ENCODE data around the gene CADPS2.

The CADPS2 gene

GRCh38 chr7:122354656-122355055, 531.6 kb downstream of the CADPS2 start:
- Histone ChIP-seq H3K36me3 (ENCODE audit: control insufficient read depth, insufficient read depth, low read length) (no peaks in the 10 kb centered on the region), H3K4me3 (ENCODE audit: insufficient read depth, low read depth, low read length) (no peak overlapping the region), H3K27me3 (ENCODE audit: control insufficient read depth, insufficient read depth, low read length, poor library complexity, severe bottlenecking) (no peaks in the 10 kb centered on the region), H3K27ac (ENCODE audit: insufficient read depth, low read depth, low read length, poor library complexity, severe bottlenecking) (no peak overlapping the region), H3K4me1 (ENCODE audit: control insufficient read depth, insufficient read depth, low read length) (no peaks in the 10 kb centered on the region), H3K9me3 (ENCODE audit: control insufficient read depth, low read length) (no peaks in the 10 kb centered on the region)
- WGBS, 2 experiments, result 96% methylated on average over 2 of the region's 2 CpGs

- no peaks in the 10 kb centered on the region for H3K9me3 ChIP-seq (ENCODE audit: control insufficient read depth, low read length)
- 71 to 83% methylated on average over 3 of the region's 3 CpGs for WGBS, 2 experiments
- H3K4me3 ChIP-seq (ENCODE audit: insufficient read depth, low read depth, low read length), result no peak overlapping the region
- H3K36me3 ChIP-seq (ENCODE audit: control insufficient read depth, insufficient read depth, low read length), result no peaks in the 10 kb centered on the region
- H3K27me3 ChIP-seq (ENCODE audit: control insufficient read depth, insufficient read depth, low read length, poor library complexity, severe bottlenecking), result no peaks in the 10 kb centered on the region
- H3K27ac ChIP-seq (ENCODE audit: insufficient read depth, low read depth, low read length, poor library complexity, severe bottlenecking), result no peak overlapping the region
- no peaks in the 10 kb centered on the region for H3K4me1 ChIP-seq (ENCODE audit: control insufficient read depth, insufficient read depth, low read length)
Measured at GRCh38 chr7:122352454-122352853, 533.8 kb downstream of the CADPS2 start.

GRCh38 chr7:122350701-122351100, 535.6 kb downstream of the CADPS2 start:
- Histone ChIP-seq H3K4me1 (ENCODE audit: control insufficient read depth, insufficient read depth, low read length) (no peaks in the 10 kb centered on the region), H3K4me3 (ENCODE audit: insufficient read depth, low read depth, low read length) (no peak overlapping the region), H3K36me3 (ENCODE audit: control insufficient read depth, insufficient read depth, low read length) (no peaks in the 10 kb centered on the region), H3K27ac (ENCODE audit: insufficient read depth, low read depth, low read length, poor library complexity, severe bottlenecking) (no peak overlapping the region), H3K9me3 (ENCODE audit: control insufficient read depth, low read length) (no peaks in the 10 kb centered on the region), H3K27me3 (ENCODE audit: control insufficient read depth, insufficient read depth, low read length, poor library complexity, severe bottlenecking) (no peaks in the 10 kb centered on the region)
- WGBS, 2 experiments, result 82 to 100% methylated on average over 2 to 3 of the region's 3 CpGs

- 70 to 86% methylated on average over 1 of the region's 1 CpG for WGBS, 2 experiments
- H3K27me3 ChIP-seq (ENCODE audit: control insufficient read depth, insufficient read depth, low read length, poor library complexity, severe bottlenecking), result no peaks in the 10 kb centered on the region
- H3K4me1 ChIP-seq (ENCODE audit: control insufficient read depth, insufficient read depth, low read length), result no peaks in the 10 kb centered on the region
- H3K9me3 ChIP-seq (ENCODE audit: control insufficient read depth, low read length), result no peaks in the 10 kb centered on the region
- no peaks in the 10 kb centered on the region for H3K36me3 ChIP-seq (ENCODE audit: control insufficient read depth, insufficient read depth, low read length)
- no peak overlapping the region for H3K4me3 ChIP-seq (ENCODE audit: insufficient read depth, low read depth, low read length)
- H3K27ac ChIP-seq (ENCODE audit: insufficient read depth, low read depth, low read length, poor library complexity, severe bottlenecking), result no peak overlapping the region
Measured at GRCh38 chr7:122344303-122344620, 542.0 kb downstream of the CADPS2 start.

- no peak overlapping the region for H3K27ac ChIP-seq (ENCODE audit: insufficient read depth, low read depth, low read length, poor library complexity, severe bottlenecking)
- no peaks in the 10 kb centered on the region for H3K9me3 ChIP-seq (ENCODE audit: control insufficient read depth, low read length)
- no peaks in the 10 kb centered on the region for H3K4me1 ChIP-seq (ENCODE audit: control insufficient read depth, insufficient read depth, low read length)
- no peaks in the 10 kb centered on the region for H3K27me3 ChIP-seq (ENCODE audit: control insufficient read depth, insufficient read depth, low read length, poor library complexity, severe bottlenecking)
- WGBS, 2 experiments, result 72 to 79% methylated on average over 7 of the region's 7 CpGs
- H3K4me3 ChIP-seq (ENCODE audit: insufficient read depth, low read depth, low read length), result no peak overlapping the region
- H3K36me3 ChIP-seq (ENCODE audit: control insufficient read depth, insufficient read depth, low read length), result no peaks in the 10 kb centered on the region
Measured at GRCh38 chr7:122343601-122344302, 542.5 kb downstream of the CADPS2 start.

- H3K36me3 ChIP-seq (ENCODE audit: control insufficient read depth, insufficient read depth, low read length), result no peaks in the 10 kb centered on the region
- no peaks in the 10 kb centered on the region for H3K27me3 ChIP-seq (ENCODE audit: control insufficient read depth, insufficient read depth, low read length, poor library complexity, severe bottlenecking)
- H3K9me3 ChIP-seq (ENCODE audit: control insufficient read depth, low read length), result no peaks in the 10 kb centered on the region
- H3K27ac ChIP-seq (ENCODE audit: insufficient read depth, low read depth, low read length, poor library complexity, severe bottlenecking), result no peak overlapping the region
- no peak overlapping the region for H3K4me3 ChIP-seq (ENCODE audit: insufficient read depth, low read depth, low read length)
- 89 to 100% methylated on average over 1 of the region's 1 CpG for WGBS, 2 experiments
- peaks cover 17% of the 10 kb centered on the region for H3K4me1 ChIP-seq (ENCODE audit: control insufficient read depth, insufficient read depth, low read length)
Measured at GRCh38 chr7:122340427-122340826, 545.8 kb downstream of the CADPS2 start.

- no peak overlapping the region for H3K4me3 ChIP-seq (ENCODE audit: insufficient read depth, low read depth, low read length)
- H3K27ac ChIP-seq (ENCODE audit: insufficient read depth, low read depth, low read length, poor library complexity, severe bottlenecking), result no peak overlapping the region
- WGBS, 2 experiments, result 91 to 94% methylated on average over 5 of the region's 6 CpGs
- no peaks in the 10 kb centered on the region for H3K27me3 ChIP-seq (ENCODE audit: control insufficient read depth, insufficient read depth, low read length, poor library complexity, severe bottlenecking)
- H3K9me3 ChIP-seq (ENCODE audit: control insufficient read depth, low read length), result no peaks in the 10 kb centered on the region
- H3K4me1 ChIP-seq (ENCODE audit: control insufficient read depth, insufficient read depth, low read length), result peaks cover 17% of the 10 kb centered on the region
- no peaks in the 10 kb centered on the region for H3K36me3 ChIP-seq (ENCODE audit: control insufficient read depth, insufficient read depth, low read length)
Measured at GRCh38 chr7:122339145-122339904, 546.9 kb downstream of the CADPS2 start.

GRCh38 chr7:122337011-122337410, 549.2 kb downstream of the CADPS2 start:
- 51 to 66% methylated on average over 2 of the region's 2 CpGs for WGBS, 2 experiments

GRCh38 chr7:122329145-122329802, 557.0 kb downstream of the CADPS2 start:
- Histone ChIP-seq H3K4me3 (ENCODE audit: insufficient read depth, low read depth, low read length) (no peak overlapping the region), H3K27ac (ENCODE audit: insufficient read depth, low read depth, low read length, poor library complexity, severe bottlenecking) (peak overlapping the region; percentile 61), H3K36me3 (ENCODE audit: control insufficient read depth, insufficient read depth, low read length) (no peaks in the 10 kb centered on the region), H3K4me1 (ENCODE audit: control insufficient read depth, insufficient read depth, low read length) (peaks cover 17% of the 10 kb centered on the region), H3K27me3 (ENCODE audit: control insufficient read depth, insufficient read depth, low read length, poor library complexity, severe bottlenecking) (peaks cover 17% of the 10 kb centered on the region), H3K9me3 (ENCODE audit: control insufficient read depth, low read length) (no peaks in the 10 kb centered on the region)
- WGBS, 2 experiments, result 2 to 3% methylated on average over 7 to 8 of the region's 8 CpGs

More at GRCh38 chr7:122337011-122337410, 549.2 kb downstream of the CADPS2 start:
- peaks cover 11% of the 10 kb centered on the region for H3K27me3 ChIP-seq (ENCODE audit: control insufficient read depth, insufficient read depth, low read length, poor library complexity, severe bottlenecking)
- no peak overlapping the region for H3K4me3 ChIP-seq (ENCODE audit: insufficient read depth, low read depth, low read length)
- no peaks in the 10 kb centered on the region for H3K36me3 ChIP-seq (ENCODE audit: control insufficient read depth, insufficient read depth, low read length)
- no peaks in the 10 kb centered on the region for H3K9me3 ChIP-seq (ENCODE audit: control insufficient read depth, low read length)
- H3K4me1 ChIP-seq (ENCODE audit: control insufficient read depth, insufficient read depth, low read length), result peaks cover 17% of the 10 kb centered on the region
- no peak overlapping the region for H3K27ac ChIP-seq (ENCODE audit: insufficient read depth, low read depth, low read length, poor library complexity, severe bottlenecking)

- Histone ChIP-seq H3K9me3 (ENCODE audit: control insufficient read depth, low read length) (no peaks in the 10 kb centered on the region), H3K4me3 (ENCODE audit: insufficient read depth, low read depth, low read length) (no peak overlapping the region), H3K4me1 (ENCODE audit: control insufficient read depth, insufficient read depth, low read length) (peaks cover 17% of the 10 kb centered on the region), H3K27me3 (ENCODE audit: control insufficient read depth, insufficient read depth, low read length, poor library complexity, severe bottlenecking) (peaks cover 11% of the 10 kb centered on the region), H3K36me3 (ENCODE audit: control insufficient read depth, insufficient read depth, low read length) (no peaks in the 10 kb centered on the region), H3K27ac (ENCODE audit: insufficient read depth, low read depth, low read length, poor library complexity, severe bottlenecking) (no peak overlapping the region)
- 23 to 38% methylated on average over 3 of the region's 3 CpGs for WGBS, 2 experiments
Measured at GRCh38 chr7:122327969-122328368, 558.3 kb downstream of the CADPS2 start.

Measured in ectodermal cell (in vitro differentiated cells).